Glomerular visceral epithelial cell (primary cell): ENCODE data around the gene TIPARP.

ENCODE experiments used
- DNase-seq: peaks from one replicate; pipeline ENCODE4 v3.0.0-alpha.2; 2016; ENCODE audit errors: extremely low spot score

TIPARP gene

GRCh38 chr3:156741935-156742334, 67.5 kb downstream of the TIPARP start:
- no peak for DNase-seq

- no peak for DNase-seq
These were observed 68.0 kb downstream of the TIPARP start for GRCh38 chr3:156742401-156742800.

GRCh38 chr3:156743859-156744258, 69.5 kb downstream of the TIPARP start:
- DNase-seq = no peak

GRCh38 chr3:156744631-156745030, 70.2 kb downstream of the TIPARP start:
- DNase-seq = no peak

- no peak for DNase-seq
These were observed 71.4 kb downstream of the TIPARP start for GRCh38 chr3:156745766-156746165.

- no peak for DNase-seq
These were observed 72.7 kb downstream of the TIPARP start for GRCh38 chr3:156747046-156747445.

GRCh38 chr3:156749244-156749643, 74.9 kb downstream of the TIPARP start:
- no peak for DNase-seq

- no peak for DNase-seq
These were observed 75.9 kb downstream of the TIPARP start for GRCh38 chr3:156750191-156750873.

- DNase-seq = no peak
These were observed 76.5 kb downstream of the TIPARP start for GRCh38 chr3:156750874-156751245.

GRCh38 chr3:156751461-156752025, 77.2 kb downstream of the TIPARP start:
- DNase-seq = no peak
